ENCODE measurements around the gene RPL38.

- TF ChIP-seq POLR2A (IDR thresholded peaks at IDR 0.05) (no peak), CTCF (IDR thresholded peaks at IDR 0.05) (no peak)
These were observed 24.0 kb downstream of the RPL38 start for GRCh38 chr17:74227271-74228080.
